HUES64 (cell line): ENCODE data around the gene CTDP1.

ENCODE experiments used
- H3K27ac ChIP-seq: 2 replicates; pipeline ENCODE4 v1.7.0; 2013; ENCODE audit warnings: low read depth, low read length, inconsistent platforms
- H3K27me3 ChIP-seq: 2 replicates; pipeline ENCODE4 v1.6.1; 2013; ENCODE audit warnings: mild to moderate bottlenecking, low read length; ENCODE audit not compliant: insufficient read depth
- H3K36me3 ChIP-seq: 2 replicates; pipeline ENCODE4 v1.6.1; 2013; ENCODE audit warnings: mild to moderate bottlenecking, low read length; ENCODE audit not compliant: insufficient read depth
- H3K4me1 ChIP-seq: 2 replicates; pipeline ENCODE4 v1.6.1; 2013; ENCODE audit warnings: mild to moderate bottlenecking, low read length, moderate library complexity; ENCODE audit not compliant: insufficient read depth
- H3K4me3 ChIP-seq: 2 replicates; pipeline ENCODE4 v1.5.1; 2013; ENCODE audit warnings: mild to moderate bottlenecking, low read length, moderate library complexity
- H3K9ac ChIP-seq: 2 replicates; pipeline ENCODE4 v1.6.1; 2013; ENCODE audit warnings: mild to moderate bottlenecking, low read depth, low read length
- H3K9me3 ChIP-seq: 2 replicates; pipeline ENCODE4 v1.6.1; 2013; ENCODE audit warnings: low read depth, low read length; ENCODE audit not compliant: insufficient read depth
- WGBS: fragments of 150-250, 120-280 bp; methylation state at CpG from one replicate; pipeline ENCODE4 v1.1.7; 2013; ENCODE audit warnings: missing lambda C conversion rate; 5-methylcytosine and 5-hydroxymethylcytosine counted together

CTDP1 gene

DNA sequence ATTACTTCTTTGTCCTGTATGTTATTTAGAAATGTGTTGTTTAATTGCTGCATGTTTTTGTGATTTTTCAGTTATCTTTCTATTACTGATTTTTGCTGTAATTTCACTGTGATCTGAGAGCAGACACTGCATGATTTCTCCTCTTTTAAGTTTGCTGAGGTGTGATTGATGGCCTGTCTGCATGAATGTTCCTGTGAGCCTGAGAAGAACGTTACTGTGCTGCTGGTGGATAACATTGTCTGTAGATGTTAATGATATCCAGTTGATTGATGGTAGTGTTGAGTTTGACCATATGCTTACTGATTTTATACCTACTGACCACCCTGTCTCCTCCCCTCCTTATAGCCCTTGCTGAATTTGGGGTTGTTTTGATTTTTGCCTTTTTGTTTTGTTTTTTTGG, 80.7 kb downstream of the CTDP1 start:
- WGBS: 67% methylated on average over 1 of the region's 1 CpG
- H3K9me3 ChIP-seq: no peaks in the 10 kb centered on the region
- no peaks in the 10 kb centered on the region for H3K4me1 ChIP-seq
- H3K4me3 ChIP-seq: no peak overlapping the region
- no peak overlapping the region for H3K9ac ChIP-seq
- H3K27ac ChIP-seq: no peak overlapping the region
- H3K36me3 ChIP-seq: no peaks in the 10 kb centered on the region
- H3K27me3 ChIP-seq: no peaks in the 10 kb centered on the region

DNA sequence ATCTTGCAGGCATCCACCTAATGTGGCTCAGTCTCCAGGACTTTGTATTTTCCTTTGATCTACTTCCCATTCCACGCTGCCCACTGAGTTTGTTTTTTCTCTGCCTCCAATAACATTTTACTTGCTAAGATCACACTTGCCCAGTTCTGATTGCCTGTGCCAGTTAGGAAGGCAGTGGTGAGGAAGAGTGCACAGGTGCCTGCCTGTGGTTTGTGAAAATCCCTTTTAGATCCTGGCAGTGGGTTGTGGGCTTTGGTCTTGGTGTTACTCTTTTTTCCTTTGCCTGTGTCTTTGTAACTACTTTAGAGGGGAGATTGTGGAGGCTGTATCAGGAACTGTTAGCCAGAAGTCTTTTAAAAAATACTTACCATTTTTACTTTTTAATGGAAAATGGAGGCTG, 81.3 kb downstream of the CTDP1 start:
- no peaks in the 10 kb centered on the region for H3K9me3 ChIP-seq
- 92% methylated on average over 1 of the region's 1 CpG for WGBS
- H3K27me3 ChIP-seq: no peaks in the 10 kb centered on the region

DNA sequence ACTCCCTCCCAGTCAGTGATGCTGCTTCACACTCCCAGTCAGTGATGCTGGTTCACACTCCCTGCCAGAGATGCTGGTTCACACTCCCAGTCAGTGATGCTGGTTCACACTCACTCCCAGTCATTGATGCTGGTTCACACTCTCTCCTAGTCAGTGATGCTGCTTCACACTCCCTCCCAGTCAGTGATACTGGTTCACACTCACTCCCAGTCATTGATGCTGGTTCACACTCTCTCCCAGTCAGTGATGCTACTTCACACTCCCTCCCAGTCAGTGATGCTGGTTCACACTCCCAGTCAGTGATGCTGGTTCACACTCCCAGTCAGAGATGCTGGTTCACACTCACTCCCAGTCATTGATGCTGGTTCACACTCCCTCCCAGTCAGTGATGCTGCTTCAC, 83.8 kb downstream of the CTDP1 start:
- Histone ChIP-seq H3K4me1 (no peaks in the 10 kb centered on the region), H3K9me3 (peaks cover 10% of the 10 kb centered on the region; the same call in 1 of the 2 replicates), H3K27ac (no peak overlapping the region), H3K9ac (no peak overlapping the region), H3K27me3 (no peaks in the 10 kb centered on the region), H3K36me3 (no peaks in the 10 kb centered on the region), H3K4me3 (no peak overlapping the region)

More for the DNA sequence above, 81.3 kb downstream of the CTDP1 start:
- Histone ChIP-seq H3K27ac (no peak overlapping the region), H3K4me3 (no peak overlapping the region), H3K9ac (no peak overlapping the region), H3K36me3 (no peaks in the 10 kb centered on the region), H3K4me1 (no peaks in the 10 kb centered on the region)

- 93% methylated on average over 5 of the region's 6 CpGs for WGBS
- peaks cover 12% of the 10 kb centered on the region; the same call in 1 of the 2 replicates for H3K9me3 ChIP-seq
- no peak overlapping the region for H3K27ac ChIP-seq
- H3K4me1 ChIP-seq: no peaks in the 10 kb centered on the region
- H3K36me3 ChIP-seq: no peaks in the 10 kb centered on the region
- no peak overlapping the region for H3K4me3 ChIP-seq
- no peak overlapping the region for H3K9ac ChIP-seq
- H3K27me3 ChIP-seq: no peaks in the 10 kb centered on the region
Observed at GRCh38 chr18:79764131-79764530, 84.5 kb downstream of the CTDP1 start.

- H3K9me3 ChIP-seq: peaks cover 12% of the 10 kb centered on the region; the same call in 1 of the 2 replicates
- no peak overlapping the region for H3K9ac ChIP-seq
- H3K36me3 ChIP-seq: no peaks in the 10 kb centered on the region
- 82% methylated on average over 14 of the region's 14 CpGs for whole genome bisulfite sequencing
- no peak overlapping the region for H3K4me3 ChIP-seq
- H3K27me3 ChIP-seq: no peaks in the 10 kb centered on the region
- H3K4me1 ChIP-seq: no peaks in the 10 kb centered on the region
- H3K27ac ChIP-seq: no peak overlapping the region
Observed at GRCh38 chr18:79765491-79766245, 86.1 kb downstream of the CTDP1 start.

DNA sequence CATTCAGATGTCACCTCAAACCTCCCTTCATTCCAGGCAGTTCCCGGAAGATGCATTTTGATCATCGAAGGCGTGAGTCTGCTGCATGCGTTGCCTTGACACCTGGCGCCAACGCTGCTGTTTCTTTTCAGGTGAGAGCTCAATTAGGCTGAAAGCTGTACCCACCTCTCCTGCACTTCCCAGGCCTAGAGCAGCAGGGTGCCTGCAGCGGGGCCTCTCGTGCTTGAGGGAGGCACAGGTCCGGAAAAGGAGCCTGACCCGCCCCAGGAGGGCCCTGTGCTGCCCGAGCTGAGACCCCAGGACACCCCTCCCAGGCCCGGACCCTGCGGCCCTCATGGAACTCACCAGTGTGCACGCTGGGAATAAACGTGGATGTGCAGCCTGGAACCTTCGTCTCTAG, 86.7 kb downstream of the CTDP1 start:
- Histone ChIP-seq H3K27ac (no peak overlapping the region), H3K27me3 (no peaks in the 10 kb centered on the region), H3K9ac (no peak overlapping the region), H3K4me3 (no peak overlapping the region), H3K36me3 (no peaks in the 10 kb centered on the region), H3K4me1 (no peaks in the 10 kb centered on the region), H3K9me3 (peaks cover 12% of the 10 kb centered on the region; the same call in 1 of the 2 replicates)
- 78% methylated on average over 16 of the region's 16 CpGs for WGBS

DNA sequence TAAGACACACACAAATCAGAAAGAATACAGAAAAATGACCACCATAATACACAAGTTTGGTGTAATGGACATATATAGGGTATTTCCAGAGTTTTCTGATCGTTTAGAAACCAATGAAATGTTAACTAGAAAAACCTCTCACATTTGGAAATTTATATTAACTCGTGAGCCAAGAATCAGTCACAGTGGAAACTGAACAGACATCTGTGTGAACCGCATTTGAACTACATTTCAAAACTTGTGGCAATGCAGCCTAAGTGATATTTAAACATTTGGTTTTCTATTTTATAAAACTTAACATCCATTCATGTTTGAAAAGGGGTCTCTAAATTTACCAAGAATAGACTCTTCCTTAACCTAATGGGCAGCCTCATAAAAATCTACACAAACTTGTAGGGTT, 89.1 kb downstream of the CTDP1 start:
- no peaks in the 10 kb centered on the region for H3K36me3 ChIP-seq
- 72% methylated on average over 3 of the region's 3 CpGs for WGBS
- H3K9ac ChIP-seq: no peak overlapping the region
- H3K9me3 ChIP-seq: peaks cover 12% of the 10 kb centered on the region; the same call in 1 of the 2 replicates
- no peaks in the 10 kb centered on the region for H3K27me3 ChIP-seq
- no peak overlapping the region for H3K27ac ChIP-seq
- no peaks in the 10 kb centered on the region for H3K4me1 ChIP-seq
- no peak overlapping the region for H3K4me3 ChIP-seq

DNA sequence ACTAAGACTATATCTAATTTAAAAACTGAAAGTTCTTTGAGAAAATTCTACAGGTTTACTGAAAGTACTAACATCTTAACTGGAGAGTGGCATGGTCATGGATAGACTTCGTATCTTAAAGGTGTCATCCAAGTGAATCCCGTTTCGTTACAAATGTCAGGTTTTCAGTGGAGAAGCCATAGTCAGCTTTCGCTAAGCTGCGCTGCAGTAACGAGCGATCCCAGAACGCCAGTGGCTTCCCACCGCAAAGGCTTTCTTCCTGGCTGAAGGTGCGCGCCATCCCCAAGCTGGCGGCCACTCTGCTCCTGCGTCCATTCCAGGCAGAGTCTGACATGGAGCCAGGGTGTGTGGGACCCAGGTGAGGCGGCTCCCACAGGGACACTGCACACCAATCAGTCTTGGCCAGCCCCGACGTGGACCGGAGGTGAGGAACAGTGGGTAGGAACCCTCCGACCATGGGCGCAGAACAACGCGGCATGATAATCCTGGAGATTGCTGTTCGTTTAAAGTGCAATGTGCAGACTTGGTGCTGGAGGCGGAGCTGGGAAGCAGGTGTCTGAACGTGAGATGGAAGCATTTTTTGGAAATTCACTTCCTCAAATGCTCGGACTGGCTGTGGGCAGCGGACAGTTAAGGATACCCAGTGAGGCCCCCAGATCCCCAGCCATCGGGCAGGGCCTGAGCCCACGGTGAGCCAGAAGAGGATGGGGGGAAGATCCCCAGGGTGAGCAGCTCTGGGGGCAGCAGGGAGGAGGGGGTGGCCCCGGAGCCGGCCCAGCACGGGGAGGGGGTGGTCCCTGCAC, 90.3 kb downstream of the CTDP1 start:
- Histone ChIP-seq H3K4me1 (no peaks in the 10 kb centered on the region), H3K9me3 (peaks cover 12% of the 10 kb centered on the region; the same call in 1 of the 2 replicates), H3K4me3 (no peak overlapping the region), H3K9ac (no peak overlapping the region), H3K27me3 (no peaks in the 10 kb centered on the region), H3K36me3 (no peaks in the 10 kb centered on the region), H3K27ac (no peak overlapping the region)
- WGBS: 89% methylated on average over 31 of the region's 31 CpGs

GRCh38 chr18:79770501-79770815, 90.9 kb downstream of the CTDP1 start:
- H3K4me3 ChIP-seq: no peak overlapping the region
- H3K9me3 ChIP-seq: peaks cover 12% of the 10 kb centered on the region; the same call in 1 of the 2 replicates
- 74% methylated on average over 11 of the region's 11 CpGs for WGBS
- H3K27ac ChIP-seq: no peak overlapping the region
- H3K27me3 ChIP-seq: no peaks in the 10 kb centered on the region
- no peak overlapping the region for H3K9ac ChIP-seq
- no peaks in the 10 kb centered on the region for H3K4me1 ChIP-seq
- H3K36me3 ChIP-seq: no peaks in the 10 kb centered on the region

GRCh38 chr18:79770826-79771225, 91.2 kb downstream of the CTDP1 start:
- H3K27me3 ChIP-seq: no peaks in the 10 kb centered on the region
- 79% methylated on average over 22 of the region's 24 CpGs for WGBS
- peaks cover 12% of the 10 kb centered on the region; the same call in 1 of the 2 replicates for H3K9me3 ChIP-seq
- no peak overlapping the region for H3K9ac ChIP-seq
- H3K36me3 ChIP-seq: no peaks in the 10 kb centered on the region
- no peak overlapping the region for H3K27ac ChIP-seq
- H3K4me3 ChIP-seq: no peak overlapping the region
- H3K4me1 ChIP-seq: no peaks in the 10 kb centered on the region

DNA sequence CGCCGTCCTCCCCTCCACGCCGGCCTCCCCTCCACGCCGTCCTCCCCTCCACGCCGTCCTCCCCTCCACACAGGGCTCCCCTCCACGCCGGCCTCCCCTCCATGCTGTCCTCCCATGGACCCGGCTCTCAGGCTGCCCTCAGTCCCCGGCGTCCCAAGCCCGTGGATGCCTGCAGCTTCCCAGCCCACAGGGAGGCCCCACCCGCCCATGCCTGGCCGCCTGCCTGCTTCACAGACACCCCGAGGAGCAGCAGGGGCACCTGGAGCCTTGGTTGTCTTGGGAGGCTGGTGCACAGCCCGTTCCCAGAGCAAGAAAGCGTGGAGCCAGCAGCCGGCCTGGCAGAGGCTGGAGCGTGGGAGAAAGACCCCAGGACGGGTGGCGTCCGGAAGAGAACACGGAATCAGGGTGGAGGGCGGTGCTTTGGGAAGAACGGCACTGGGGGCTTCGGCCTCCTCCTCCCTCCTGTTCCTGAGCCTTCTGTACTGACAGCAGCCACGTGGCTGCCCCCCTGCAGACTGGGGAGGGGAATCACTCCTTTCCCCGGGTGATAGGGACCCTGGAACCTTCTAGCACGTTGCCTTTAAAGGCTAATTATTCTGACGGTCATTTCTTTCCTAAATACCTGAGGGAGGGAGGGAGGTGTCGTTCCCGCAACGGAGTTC, 92.0 kb downstream of the CTDP1 start:
- no peak overlapping the region for H3K27ac ChIP-seq
- H3K9ac ChIP-seq: no peak overlapping the region
- peaks cover 12% of the 10 kb centered on the region; the same call in 1 of the 2 replicates for H3K9me3 ChIP-seq
- no peaks in the 10 kb centered on the region for H3K4me1 ChIP-seq
- no peaks in the 10 kb centered on the region for H3K36me3 ChIP-seq
- H3K27me3 ChIP-seq: no peaks in the 10 kb centered on the region
- WGBS: 86% methylated on average over 35 of the region's 35 CpGs
- no peak overlapping the region for H3K4me3 ChIP-seq
